COLO668 (cell line): Measurements from ENCODE around the gene TMC1.
"Not testable (repeated sequence)": the region's sequence is repeated elsewhere in the genome, so short reads cannot be mapped to it uniquely, and the experiment has no call there.

Source experiments
- DNase-seq: peaks from one replicate; lab custom pipeline; 2025; ENCODE audit not compliant: unreplicated experiment; lab: John Stamatoyannopoulos, UW

Gene TMC1

DNA sequence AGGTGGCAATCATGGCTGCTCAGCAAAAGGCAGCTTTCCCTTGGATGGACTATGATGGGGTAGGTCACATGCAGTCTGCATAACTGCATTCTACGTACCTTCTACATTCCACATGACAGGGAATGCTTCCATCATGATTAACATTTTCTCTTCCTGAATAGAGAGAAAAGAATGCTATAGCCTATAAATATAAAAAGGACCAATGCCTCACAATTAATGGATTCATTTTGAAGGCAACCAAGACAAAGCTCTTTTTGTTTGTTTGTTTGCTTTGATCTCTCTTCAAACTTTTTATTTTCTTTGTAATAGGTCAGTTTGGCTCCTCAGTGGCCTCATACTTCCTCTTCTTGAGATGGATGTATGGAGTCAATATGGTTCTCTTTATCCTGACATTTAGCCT is 230.1 kb downstream of the TMC1 start:
- no peak for DNase-seq

DNA sequence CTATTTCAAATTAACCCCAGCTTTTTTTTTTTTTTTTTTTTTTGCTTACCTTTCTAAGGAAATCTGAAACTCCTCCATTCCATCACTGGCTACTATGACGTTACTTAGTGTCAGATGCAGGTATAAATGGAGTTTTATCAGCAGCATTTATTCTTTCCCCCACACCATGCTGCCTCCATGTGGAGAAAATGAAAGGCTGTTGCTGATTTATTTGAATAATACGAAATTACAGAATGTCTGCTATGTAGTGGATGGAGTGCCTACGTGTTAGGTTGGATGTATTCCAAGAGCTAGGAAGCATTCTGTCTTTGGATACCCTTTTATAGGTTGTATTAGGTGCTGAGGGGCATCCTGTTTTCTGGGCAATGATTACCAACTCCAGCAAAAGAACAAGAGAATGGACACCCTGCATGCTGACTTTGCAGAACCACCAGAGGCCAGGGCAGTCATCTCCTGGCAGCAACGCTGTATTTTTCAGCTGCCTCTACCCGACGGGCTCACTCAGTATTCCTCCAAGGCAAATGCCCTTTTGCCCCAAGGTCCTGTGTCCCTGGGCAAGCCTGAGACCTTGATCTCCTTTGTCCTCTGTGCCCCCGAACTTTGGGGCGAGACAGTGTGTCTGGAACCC is 232.0 kb downstream of the TMC1 start:
- DNase-seq, result no peak

DNA sequence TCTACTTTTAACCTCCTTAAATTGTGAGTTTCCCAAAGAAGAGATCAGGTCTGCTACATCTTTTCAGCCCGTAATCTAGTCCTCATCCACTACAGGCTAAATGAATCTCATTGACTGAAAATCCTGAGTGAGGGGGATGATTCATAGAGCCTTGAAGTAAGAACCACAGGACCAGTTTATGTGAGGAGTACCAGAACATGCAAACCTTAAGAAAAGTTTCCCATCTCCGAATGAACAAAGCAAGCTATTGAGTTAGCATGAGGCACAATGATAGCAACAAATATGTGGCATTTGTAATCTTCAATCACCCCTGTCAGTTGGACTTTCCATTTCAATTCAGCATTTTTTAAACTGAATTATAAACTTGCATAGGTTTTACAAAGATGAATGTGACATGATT is 234.4 kb downstream of the TMC1 start:
- no peak for DNase-seq

DNA sequence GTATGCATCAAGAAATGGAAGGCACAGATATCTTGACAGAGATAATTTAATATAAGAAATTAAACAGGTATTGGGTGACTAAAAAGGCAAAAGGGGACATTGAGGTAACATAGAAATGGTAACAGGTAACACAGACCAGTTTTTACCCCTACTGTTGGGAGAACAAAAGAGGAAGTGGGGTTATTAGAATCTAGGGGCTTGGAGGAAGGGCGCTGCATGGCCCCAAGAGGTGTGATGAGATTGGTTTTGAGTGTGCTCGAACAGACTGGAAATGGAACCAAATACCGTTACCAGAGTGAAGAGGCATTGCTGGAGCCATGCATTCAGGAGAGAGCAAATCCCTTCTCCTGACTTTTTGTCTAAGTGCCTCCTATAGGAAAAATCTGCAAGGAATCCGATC is 237.5 kb downstream of the TMC1 start:
- no peak for DNase-seq

DNA sequence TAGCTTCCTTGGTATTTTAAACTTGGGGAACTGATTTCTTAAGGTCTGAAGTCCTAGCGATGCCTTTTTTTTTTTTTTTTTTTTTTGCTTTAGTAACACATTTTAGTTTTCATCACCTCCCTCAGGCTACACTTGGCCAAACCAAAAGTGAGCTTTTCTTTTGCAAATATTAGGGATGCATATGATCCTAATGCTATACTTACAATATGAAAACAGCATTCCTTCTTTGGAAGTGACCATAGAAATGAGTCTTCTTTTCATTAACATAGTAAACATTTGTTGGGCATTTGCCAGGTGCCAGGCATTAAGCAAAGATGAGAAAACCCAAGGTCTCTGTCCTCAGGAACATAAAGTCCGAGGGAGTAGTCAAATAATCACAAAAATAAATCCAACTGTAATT is 241.6 kb downstream of the TMC1 start:
- no peak for DNase-seq

DNA sequence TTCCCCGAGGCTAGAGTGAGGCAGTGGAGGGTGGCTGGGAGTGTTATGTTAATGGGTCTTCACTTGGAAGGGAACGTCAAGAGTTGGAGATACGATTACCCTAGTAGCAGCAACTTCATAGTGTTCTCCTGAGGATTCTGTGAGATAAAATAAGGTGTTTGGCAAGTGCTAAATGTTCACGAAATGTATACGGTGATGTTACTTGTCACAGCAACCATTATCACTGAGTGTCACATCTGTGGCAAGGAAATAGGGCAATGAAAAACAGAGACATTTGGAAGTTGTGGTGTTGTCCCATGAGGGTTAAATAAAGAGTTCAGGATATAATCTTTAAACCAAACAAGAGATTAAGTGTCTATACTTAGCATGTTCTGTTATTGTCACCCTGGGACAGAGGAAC is 248.1 kb downstream of the TMC1 start:
- DNase-seq, result no peak

DNA sequence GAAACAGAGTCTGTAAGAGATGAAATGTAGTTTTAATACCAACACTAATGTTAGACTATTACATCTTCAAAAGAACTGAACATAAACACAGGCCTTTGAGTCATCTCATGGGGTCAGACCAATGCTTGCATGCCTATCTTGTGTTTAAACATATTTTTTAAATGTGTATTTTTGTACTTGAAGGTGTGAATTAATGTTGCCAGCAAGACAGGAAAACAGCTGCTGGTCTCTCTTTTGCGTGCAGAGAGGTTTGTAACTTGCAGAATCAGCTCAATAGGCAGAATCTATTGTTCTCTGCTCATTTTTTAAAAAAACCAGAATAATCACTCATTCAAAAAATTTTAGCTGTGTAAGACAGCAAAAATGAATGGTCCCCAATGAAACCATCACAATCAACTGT is 251.3 kb downstream of the TMC1 start:
- no peak for DNase-seq

DNA sequence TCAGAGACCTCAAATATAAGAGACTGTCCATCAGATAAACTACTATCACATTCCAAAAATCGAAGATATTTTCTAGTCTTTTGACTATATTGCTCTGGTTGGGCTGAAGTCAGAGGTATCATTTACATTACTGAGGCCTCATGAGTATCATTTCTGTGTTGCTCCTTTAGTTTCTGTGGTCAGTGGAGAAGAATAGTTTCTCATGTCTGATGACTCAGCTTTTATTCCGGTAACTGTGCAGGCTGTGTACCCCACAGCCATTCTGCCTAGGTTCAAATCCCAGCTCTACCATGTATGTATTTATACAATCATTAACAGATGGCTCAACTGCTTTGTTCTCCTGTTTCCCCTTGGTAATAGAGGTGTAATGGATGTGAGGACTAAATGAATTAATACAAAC is 252.2 kb downstream of the TMC1 start:
- DNase-seq, result no peak

DNA sequence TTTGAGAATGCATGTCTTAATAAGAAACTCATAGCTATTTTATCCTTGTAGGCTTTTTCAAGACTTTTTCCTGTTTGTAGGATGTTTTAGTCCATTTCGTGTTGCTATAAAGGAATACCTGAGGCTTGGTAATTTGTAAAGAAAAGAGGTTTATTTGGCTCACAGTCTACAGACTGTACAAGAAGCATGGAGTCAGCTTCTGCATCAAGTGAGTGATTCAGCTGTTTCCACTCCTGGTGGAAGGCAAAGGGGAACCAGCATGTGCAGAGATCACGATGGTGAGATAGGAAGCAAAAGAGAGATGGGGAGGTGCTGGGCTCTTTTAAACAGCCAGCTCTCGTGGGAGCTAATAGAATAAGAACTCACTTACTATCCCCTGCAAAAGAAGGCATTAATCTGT is 254.2 kb downstream of the TMC1 start:
- DNase-seq, result no peak

DNA sequence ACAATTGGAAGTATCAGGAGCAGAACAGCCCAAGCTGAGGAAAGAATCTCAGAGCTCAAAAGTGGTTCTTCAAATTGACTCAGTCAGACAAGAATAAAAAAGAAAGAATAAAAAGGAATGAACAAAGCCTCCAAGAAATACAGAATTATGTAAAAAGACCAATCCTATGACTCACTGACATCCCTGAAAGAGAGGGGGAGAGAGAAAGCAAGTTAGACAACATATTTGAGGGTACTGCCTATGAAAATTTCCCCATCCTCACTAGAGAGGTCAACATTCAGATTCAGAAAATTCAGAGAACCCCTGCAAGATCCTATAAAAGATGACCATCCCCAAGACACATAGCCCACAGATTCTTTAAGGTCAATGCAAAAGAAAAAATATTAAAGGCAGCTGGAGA is 258.2 kb downstream of the TMC1 start:
- no peak for DNase-seq

DNA sequence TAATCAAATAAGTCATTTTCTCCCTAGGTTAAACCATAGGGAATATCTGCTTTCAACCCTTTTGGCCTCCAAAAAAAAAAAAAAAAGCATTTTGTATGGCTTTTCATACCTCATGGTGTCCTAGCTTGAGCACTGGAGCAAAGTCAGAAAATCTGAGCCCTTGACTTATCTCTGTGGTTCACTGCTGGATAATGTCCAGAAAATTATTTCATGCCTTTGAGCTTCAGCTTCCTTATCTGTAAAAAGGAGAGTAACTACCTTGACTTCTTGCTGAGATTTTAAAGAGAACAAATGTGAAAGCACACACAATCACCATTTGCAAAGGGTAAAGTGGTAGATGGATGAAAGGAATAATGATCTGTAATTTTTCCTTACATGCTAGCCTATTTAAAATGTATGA is 265.5 kb downstream of the TMC1 start:
- DNase-seq, result no peak

DNA sequence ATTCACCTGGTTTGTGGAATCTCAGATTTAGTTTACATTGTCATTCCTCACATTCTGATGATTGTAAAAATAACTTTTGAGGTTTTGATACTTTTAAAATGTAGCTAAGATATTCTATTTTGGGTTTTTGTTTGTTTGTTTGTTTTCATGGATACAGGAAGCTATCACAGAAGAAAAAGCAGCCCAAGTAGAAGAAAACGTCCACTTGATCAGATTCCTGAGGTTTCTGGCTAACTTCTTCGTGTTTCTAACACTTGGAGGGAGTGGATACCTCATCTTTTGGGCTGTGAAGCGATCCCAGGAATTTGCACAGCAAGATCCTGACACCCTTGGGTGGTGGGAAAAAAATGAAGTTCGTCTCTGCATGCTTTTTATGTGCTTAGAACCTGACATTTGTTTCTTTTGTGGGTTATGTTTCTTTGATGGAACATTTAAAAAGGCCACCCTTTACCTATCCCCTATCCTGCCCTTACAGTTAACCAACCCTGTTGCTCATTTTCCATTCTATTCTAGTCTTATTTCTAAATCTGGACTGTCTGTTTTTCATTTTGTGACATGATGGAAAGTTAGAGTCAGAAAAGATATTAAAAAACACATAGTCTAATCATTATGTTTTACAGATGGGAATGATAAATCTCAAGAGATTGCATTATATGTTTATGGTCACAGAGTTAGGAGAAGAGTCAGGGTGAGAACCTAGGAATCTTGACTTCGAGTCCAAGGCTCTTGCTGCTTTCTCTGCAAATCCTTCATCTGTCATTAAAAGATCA is 267.7 kb downstream of the TMC1 start:
- DNase-seq, result no peak

DNA sequence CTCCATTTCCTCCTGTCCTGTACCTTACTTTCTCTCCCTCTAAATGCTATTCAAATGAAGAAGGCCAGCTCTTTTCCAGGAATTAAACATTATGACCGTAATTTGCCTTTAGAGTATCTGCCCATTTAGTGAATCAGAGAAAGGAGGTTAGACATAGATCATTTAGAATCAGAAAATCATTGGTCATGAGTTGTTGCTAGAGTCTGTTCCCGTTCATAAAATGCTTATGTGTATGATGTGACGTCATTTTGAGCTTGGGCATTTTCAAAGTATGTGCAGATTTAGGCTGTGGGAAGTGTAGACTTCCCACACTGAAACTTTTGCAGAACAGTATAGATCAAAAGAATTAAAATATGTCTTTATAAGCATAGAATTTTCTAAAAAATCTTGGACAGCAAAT is 268.5 kb downstream of the TMC1 start:
- no peak for DNase-seq

DNA sequence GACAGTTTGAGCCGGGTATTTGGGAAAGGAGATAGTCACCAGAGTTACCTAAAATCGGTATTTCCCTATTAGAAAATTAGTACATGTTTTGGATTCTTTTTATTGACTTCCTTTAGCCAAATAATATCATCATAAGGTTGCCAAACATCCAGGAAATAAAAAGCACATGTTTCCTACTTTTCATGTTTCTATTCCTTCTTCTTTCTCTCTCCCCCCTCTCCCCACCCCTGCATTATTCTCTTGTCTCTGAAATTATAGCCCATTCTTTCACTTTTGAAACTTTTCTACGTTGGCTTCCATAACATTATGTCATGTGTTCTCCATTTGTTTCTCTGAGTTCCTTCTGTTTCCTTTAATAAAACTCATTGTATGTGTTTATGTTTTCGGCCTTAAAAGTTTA is 269.6 kb downstream of the TMC1 start:
- no peak for DNase-seq

DNA sequence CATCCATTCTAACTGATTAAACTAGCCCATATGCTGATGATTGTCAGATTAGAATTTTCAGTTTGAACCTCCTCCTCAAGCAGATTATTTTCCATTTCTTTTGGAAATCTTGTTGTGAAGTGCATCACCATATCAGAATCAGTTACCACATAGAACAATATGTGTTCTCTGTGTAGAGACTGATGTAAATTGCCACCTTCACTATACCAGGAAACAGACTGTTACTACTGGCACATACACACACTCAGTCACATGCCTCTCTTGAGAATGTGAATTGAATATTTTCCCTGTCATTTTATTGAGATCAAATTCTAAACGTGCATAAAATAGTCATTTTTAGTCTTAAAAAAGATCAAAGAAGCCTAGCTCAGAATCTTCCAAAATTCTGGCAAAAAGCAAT is 270.0 kb downstream of the TMC1 start:
- no peak for DNase-seq

DNA sequence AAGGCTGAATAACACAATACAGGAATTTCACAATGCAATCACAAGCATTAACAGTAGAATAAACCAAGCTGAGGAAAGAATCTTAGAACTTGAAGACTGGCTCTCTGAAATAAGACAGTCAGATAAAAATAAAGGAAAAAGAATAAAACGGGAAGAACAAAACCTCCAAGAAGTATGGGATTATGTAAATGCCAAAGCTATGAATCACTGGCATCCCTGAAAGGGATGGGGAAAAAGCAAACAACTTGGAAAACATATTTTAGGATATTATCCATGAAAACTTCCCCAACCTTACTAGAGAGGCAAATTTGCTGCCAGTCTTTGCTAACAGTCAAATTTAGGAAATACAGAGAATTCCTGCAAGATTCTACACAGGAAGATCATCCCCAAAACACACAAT is 273.5 kb downstream of the TMC1 start:
- DNase-seq, result no peak

DNA sequence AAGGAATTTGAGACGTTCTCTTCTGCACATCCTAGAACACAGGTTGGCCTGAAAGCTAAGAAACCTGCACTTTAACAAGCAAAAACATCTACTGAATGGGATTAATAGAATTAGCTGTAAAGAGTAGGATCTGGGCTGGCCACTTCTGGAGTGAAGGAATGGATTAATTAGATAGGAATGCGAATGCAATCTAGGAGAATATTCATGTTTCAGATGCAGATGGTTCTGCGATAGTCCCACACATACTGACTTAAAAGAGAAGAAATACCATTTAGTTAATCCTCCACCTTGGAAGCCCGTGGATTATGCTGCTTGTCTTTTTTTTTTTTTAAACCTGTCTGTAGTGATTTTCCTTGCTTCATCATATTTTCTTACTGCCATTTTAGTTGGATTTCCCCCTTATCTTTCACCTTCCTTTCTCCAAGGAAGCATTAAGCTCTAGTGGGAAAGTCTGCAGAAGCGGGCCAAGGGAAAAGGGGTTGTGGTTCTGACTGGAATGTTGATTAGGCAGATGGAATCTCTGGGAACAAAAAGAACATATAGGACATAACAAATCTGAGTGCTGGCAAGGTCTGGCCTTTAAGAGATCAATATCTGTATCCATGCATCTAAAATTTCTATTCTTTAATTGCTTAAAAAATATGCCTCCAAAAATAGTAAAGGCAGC is 279.1 kb downstream of the TMC1 start:
- no peak for DNase-seq

DNA sequence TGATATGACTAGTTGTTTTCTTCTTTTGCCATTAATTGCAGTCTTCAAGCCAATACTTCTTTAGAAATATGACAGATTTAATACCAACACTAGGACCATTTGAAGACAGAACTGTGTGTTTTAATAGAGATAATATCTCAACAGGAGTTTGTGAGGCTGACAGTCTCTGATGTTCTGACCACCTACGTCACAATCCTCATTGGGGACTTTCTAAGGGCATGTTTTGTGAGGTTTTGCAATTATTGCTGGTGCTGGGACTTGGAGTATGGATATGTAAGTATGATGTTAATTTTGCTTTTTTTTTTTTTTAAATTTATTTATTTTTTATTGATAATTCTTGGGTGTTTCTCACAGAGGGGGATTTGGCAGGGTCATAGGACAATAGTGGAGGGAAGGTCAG is 283.8 kb downstream of the TMC1 start:
- no peak for DNase-seq

DNA sequence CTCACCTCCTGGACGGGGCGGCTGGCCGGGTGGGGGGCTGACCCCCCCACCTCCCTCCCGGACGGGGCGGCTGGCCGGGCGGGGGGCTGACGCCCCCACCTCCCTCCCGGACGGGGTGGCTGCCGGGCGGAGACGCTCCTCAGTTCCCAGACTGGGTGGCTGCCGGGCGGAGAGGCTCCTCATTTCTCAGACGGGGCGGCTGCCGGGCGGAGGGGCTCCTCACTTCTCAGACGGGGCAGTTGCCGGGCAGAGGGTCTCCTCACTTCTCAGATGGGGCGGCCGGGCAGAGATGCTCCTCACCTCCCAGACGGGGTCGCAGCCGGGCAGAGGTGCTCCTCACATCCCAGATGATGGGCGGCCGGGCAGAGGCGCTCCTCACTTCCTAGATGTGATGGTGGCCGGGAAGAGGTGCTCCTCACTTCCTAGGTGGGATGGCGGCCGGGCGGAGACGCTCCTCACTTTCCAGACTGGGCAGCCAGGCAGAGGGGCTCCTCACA is 285.0 kb downstream of the TMC1 start:
- not testable (repeated sequence) for DNase-seq

DNA sequence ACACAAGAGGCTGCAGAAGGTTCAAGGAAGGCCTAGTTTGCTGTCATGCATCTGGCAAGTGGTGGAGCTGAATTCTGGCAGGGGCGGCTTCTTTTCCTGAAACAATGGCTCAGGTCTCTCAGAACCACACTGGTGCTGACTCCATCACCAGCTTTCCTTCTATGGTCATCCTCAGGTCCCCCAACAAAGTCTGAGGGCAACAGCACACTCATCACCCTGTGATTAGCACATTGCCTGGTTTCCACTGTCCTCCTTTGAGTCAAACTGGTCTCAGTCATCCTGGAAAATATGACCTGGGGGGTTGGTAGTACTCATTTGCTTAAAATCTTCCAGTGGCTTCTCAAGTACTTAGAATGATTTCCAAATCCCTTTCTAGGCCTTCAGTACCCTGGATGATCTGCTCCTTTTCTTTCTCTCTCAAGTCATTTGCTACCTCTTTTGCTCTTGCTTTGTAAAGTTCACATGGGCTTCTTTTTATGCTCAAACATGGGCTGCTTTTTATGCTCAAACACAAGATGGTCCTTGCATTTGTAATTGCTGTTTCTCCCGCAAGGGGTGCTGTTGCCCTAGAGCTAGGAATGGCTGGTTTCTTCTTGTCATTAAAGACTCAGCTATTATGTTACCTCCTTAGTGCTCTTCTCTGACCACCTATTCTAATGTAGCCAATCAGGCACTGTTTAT is 286.5 kb downstream of the TMC1 start:
- DNase-seq, result peak; percentile 14

DNA sequence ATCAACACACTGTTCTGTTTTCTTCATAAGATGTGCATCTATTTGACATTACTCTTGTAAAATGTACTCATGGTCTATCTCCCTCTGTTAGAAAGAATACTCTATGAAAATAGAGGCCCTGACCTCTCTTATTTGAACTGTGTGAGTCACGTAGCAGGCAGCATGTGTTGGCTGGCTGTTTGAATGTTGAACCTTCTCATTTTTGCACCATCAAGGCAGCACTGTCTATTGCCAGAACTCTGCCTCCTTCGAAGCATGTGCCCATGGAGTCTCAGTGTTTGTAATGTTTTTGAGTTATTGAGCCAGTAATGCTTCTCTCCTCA is 287.0 kb downstream of the TMC1 start:
- no peak for DNase-seq

DNA sequence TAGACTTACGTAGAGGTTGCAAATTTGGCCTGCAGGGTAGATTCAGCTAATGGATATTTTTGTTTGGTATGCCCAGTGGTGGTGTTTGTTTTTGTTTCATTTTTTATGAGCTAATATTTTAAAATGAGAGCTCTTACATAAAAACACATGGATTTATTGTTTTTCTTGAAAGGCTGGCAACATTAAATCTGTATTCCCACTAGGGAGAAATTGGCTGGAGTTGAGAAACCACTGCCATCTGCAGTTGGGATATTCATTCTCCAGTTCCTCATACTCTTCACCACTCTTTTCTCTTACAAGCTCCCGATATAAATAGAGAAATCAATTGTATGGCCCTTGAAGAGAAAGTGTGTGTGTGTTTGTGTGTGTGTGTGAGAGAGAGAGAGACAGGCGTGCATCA is 288.2 kb downstream of the TMC1 start:
- DNase-seq, result no peak
